Epithelial cell of esophagus (primary cell): ENCODE data around the gene ITSN1.
A peak's percentile ranks its signal among the peaks of the same experiment; 100 is the strongest.
"Not testable (repeated sequence)": the region's sequence is repeated elsewhere in the genome, so short reads cannot be mapped to it uniquely, and the experiment has no call there.

ENCODE experiments used
- DNase-seq: peaks from one replicate; pipeline ENCODE4 v3.0.0; 2010; ENCODE audit warnings: low read depth
- H3K4me3 ChIP-seq: 2 replicates; pipeline ENCODE4 v1.5.1; 2011; ENCODE audit warnings: mild to moderate bottlenecking, low read length, control low read depth
- CTCF ChIP-seq: IDR thresholded peaks from 2 replicates; pipeline ENCODE4 v1.5.1; 2011; ENCODE audit warnings: low read depth, mild to moderate bottlenecking, low read length, control low read depth, inconsistent platforms; ENCODE audit not compliant: insufficient read depth; ENCODE audit errors: missing control alignments

ITSN1 gene

GRCh38 chr21:33700491-33700890 is 58.2 kb downstream of the ITSN1 start:
- DNase-seq = no peak
- no peak for TF ChIP-seq CTCF
- no peak overlapping the region for H3K4me3 ChIP-seq

GRCh38 chr21:33703750-33704606 is 61.7 kb downstream of the ITSN1 start:
- no peak overlapping the region for H3K4me3 ChIP-seq
- peak; percentile 26 for DNase-seq
- TF ChIP-seq CTCF = no peak

- no peak for TF ChIP-seq CTCF
- DNase-seq = no peak
- H3K4me3 ChIP-seq = no peak overlapping the region
These were observed 65.5 kb downstream of the ITSN1 start for GRCh38 chr21:33707846-33708245.

GRCh38 chr21:33708874-33709273 is 66.6 kb downstream of the ITSN1 start:
- DNase-seq = no peak
- TF ChIP-seq CTCF = no peak
- no peak overlapping the region for H3K4me3 ChIP-seq

GRCh38 chr21:33712022-33712803 is 69.9 kb downstream of the ITSN1 start:
- no peak overlapping the region for H3K4me3 ChIP-seq
- no peak for TF ChIP-seq CTCF
- DNase-seq = no peak

- DNase-seq = no peak
- TF ChIP-seq CTCF = no peak
- H3K4me3 ChIP-seq = no peak overlapping the region
These were observed 78.8 kb downstream of the ITSN1 start for GRCh38 chr21:33721081-33721480.

GRCh38 chr21:33729139-33729538 is 86.8 kb downstream of the ITSN1 start:
- not testable (repeated sequence) for DNase-seq, H3K4me3 ChIP-seq
